Measurements from ENCODE around the gene SHOX. TPM values are rescaled to one million over a fixed set of nuclear protein-coding genes. Genes with fewer than 3 reads are reported as not detected.
"Not testable (repeated sequence)": the region's sequence is repeated elsewhere in the genome, so short reads cannot be mapped to it uniquely, and the experiment has no call there.

Gene SHOX
- total RNA-seq, 2 donors from 2014 or later = 0.21 TPM; not detected in 1

DNA sequence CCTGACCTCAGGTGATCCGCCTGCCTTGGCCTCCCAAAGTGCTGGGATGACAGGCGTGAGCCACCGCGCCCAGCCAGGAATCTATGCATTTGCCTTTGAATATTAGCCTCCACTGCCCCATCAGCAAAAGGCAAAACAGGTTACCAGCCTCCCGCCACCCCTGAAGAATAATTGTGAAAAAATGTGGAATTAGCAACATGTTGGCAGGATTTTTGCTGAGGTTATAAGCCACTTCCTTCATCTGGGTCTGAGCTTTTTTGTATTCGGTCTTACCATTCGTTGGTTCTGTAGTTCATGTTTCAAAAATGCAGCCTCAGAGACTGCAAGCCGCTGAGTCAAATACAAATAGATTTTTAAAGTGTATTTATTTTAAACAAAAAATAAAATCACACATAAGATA lies 44.2 kb upstream of the SHOX start:
- ATAC-seq (ENCODE audit: insufficient number of reproducible peaks, low FRiP score, low read depth) (no peak), DNase-seq (ENCODE audit: low spot score) (no peak)
- Histone ChIP-seq H3K27me3 (replicated peaks; ENCODE audit: insufficient read depth) (no peaks in the 10 kb centered on the region), H3K36me3 (no peaks in the 10 kb centered on the region), H3K4me3 (no peak overlapping the region), H3K27ac (no peak overlapping the region), H3K9me3 (no peaks in the 10 kb centered on the region), H3K4me1 (ENCODE audit: control insufficient read depth in 1 of 2, low read depth in 2 of 2) (no peaks in the 10 kb centered on the region)
- TF ChIP-seq CTCF (IDR thresholded peaks at IDR 0.05) = no peak

DNA sequence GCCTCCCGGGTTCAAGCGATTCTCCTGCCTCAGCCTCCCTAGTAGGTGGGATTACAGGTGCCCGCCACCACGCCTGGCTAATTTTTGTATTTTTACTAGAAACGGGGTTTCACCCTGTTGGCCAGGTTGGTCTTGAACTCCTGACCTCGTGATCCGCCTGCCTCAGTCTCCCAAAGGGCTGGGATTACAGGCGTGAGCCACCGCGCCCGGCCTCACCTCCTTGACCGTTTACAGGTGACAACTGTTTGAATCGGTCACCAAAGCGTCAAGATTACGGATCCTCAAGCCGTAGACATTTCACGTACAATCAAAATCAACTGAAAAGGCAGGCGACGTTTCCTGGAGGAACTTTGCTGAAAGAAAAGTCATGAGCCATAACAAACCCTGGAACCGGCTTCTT lies 41.3 kb upstream of the SHOX start:
- not testable (repeated sequence) for H3K4me3 ChIP-seq; DNase-seq (ENCODE audit: low spot score); H3K9me3 ChIP-seq; H3K27me3 ChIP-seq (replicated peaks; ENCODE audit: insufficient read depth); ATAC-seq (ENCODE audit: insufficient number of reproducible peaks, low FRiP score, low read depth); H3K36me3 ChIP-seq; H3K27ac ChIP-seq; H3K4me1 ChIP-seq (ENCODE audit: control insufficient read depth in 1 of 2, low read depth in 2 of 2)

DNA sequence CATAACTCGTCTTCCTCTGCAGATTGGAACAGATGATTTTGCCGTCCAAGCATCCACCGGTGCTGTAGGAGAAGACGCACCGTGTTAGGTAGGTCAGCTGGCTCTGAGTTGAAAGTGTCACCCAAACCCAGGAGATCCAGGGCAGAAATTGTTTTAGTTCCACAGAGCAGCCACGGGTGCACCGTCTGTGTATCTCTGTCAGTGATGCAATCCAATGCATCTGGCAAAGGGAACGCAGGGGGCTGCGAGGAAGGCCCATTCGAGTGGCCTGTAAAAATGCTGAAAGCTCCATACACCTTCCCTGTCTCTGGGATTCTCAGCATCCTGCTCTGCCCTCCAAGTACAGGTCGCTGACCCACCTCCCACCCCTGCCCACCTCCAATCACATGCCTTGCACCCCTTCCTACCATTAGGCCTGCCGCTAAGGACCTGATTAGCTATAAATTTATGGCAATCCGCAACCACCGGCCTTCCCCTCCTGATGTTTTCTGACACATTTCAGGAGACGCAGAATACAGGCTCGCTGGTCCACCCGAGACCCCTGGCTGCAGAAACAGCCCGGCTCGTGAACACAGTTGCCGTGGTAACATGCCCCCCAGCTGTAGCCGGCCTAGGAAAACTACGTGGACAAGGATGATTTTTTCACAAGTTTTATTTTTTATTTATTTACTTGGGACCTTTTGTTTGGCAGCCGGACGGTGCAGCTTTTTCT lies 39.7 kb upstream of the SHOX start:
- ATAC-seq (ENCODE audit: insufficient number of reproducible peaks, low FRiP score, low read depth) (no peak), DNase-seq (ENCODE audit: low spot score) (no peak)
- H3K4me3 ChIP-seq = no peak overlapping the region
- TF ChIP-seq CTCF (IDR thresholded peaks at IDR 0.05) = no peak
- H3K27ac ChIP-seq = no peak overlapping the region
- H3K4me1 ChIP-seq (ENCODE audit: control insufficient read depth in 1 of 2, low read depth in 2 of 2) = no peaks in the 10 kb centered on the region
- peaks cover 3% of the 10 kb centered on the region for H3K9me3 ChIP-seq
- H3K27me3 ChIP-seq (replicated peaks; ENCODE audit: insufficient read depth) = no peaks in the 10 kb centered on the region
- no peaks in the 10 kb centered on the region for H3K36me3 ChIP-seq

GRCh38 chrX:599837-600715 lies 30.5 kb upstream of the SHOX start:
- TF ChIP-seq CTCF (IDR thresholded peaks at IDR 0.05) = no peak

GRCh38 chrX:603029-603428 lies 27.6 kb upstream of the SHOX start:
- ATAC-seq (ENCODE audit: insufficient number of reproducible peaks, low FRiP score, low read depth) = not testable (repeated sequence)

More at GRCh38 chrX:599837-600715, 30.5 kb upstream of the SHOX start:
- Histone ChIP-seq H3K4me3 (no peak overlapping the region), H3K4me1 (ENCODE audit: control insufficient read depth in 1 of 2, low read depth in 2 of 2) (no peaks in the 10 kb centered on the region), H3K27ac (no peak overlapping the region), H3K9me3 (peaks cover 6% of the 10 kb centered on the region), H3K36me3 (no peaks in the 10 kb centered on the region), H3K27me3 (replicated peaks; ENCODE audit: insufficient read depth) (no peaks in the 10 kb centered on the region)
- DNase-seq (ENCODE audit: low spot score) (no peak), ATAC-seq (ENCODE audit: insufficient number of reproducible peaks, low FRiP score, low read depth) (no peak)

GRCh38 chrX:604616-605015 lies 26.0 kb upstream of the SHOX start:
- not testable (repeated sequence) for H3K4me3 ChIP-seq; H3K9me3 ChIP-seq; H3K4me1 ChIP-seq (ENCODE audit: control insufficient read depth in 1 of 2, low read depth in 2 of 2); ATAC-seq (ENCODE audit: insufficient number of reproducible peaks, low FRiP score, low read depth); H3K27ac ChIP-seq; DNase-seq (ENCODE audit: low spot score); H3K27me3 ChIP-seq (replicated peaks; ENCODE audit: insufficient read depth); H3K36me3 ChIP-seq

More at GRCh38 chrX:603029-603428, 27.6 kb upstream of the SHOX start:
- H3K4me3 ChIP-seq; H3K27me3 ChIP-seq (replicated peaks; ENCODE audit: insufficient read depth); H3K4me1 ChIP-seq (ENCODE audit: control insufficient read depth in 1 of 2, low read depth in 2 of 2); DNase-seq (ENCODE audit: low spot score); H3K27ac ChIP-seq; H3K9me3 ChIP-seq; H3K36me3 ChIP-seq: not testable (repeated sequence)

DNA sequence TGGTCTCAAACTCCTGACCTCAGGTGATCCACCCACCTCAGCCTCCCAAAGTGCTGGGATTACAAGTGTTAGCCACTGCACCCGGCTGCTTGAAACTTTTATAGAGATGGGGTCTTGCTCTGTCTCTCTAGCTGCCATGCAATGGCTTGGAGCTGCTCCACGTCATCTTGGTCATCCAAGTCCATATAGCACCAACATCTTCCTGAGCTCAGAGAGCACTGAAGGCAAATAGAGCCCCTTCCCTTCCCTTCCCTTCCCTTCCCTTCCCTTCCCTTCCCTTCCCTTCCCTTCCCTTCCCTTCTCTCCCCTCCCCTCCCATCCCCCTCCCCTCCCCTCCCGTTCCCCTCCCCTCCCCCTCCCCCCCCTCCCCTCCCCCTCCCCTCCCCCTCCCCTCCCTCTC lies 22.5 kb upstream of the SHOX start:
- ATAC-seq (ENCODE audit: insufficient number of reproducible peaks, low FRiP score, low read depth); H3K4me3 ChIP-seq; H3K27ac ChIP-seq; H3K36me3 ChIP-seq; H3K27me3 ChIP-seq (replicated peaks; ENCODE audit: insufficient read depth); H3K4me1 ChIP-seq (ENCODE audit: control insufficient read depth in 1 of 2, low read depth in 2 of 2); DNase-seq (ENCODE audit: low spot score): not testable (repeated sequence)
- peaks cover 10% of the 10 kb centered on the region for H3K9me3 ChIP-seq
